Activated CD4-positive, alpha-beta T cell treated with anti-CD3 and anti-CD28 coated beads, Interleukin-2, amount 10 ng/mL, durations not matched to agents 7 days and 5 days (primary cell): ENCODE results near the gene C11orf97. TPM values are rescaled to one million over a fixed set of nuclear protein-coding genes. Genes with fewer than 3 reads are reported as not detected.
"Not testable (repeated sequence)": the region's sequence is repeated elsewhere in the genome, so short reads cannot be mapped to it uniquely, and the experiment has no call there.

ENCODE experiments used
- CTCF ChIA-PET: fragments of 350-600 bp; sonication (Branson Sonifier 250); formaldehyde crosslinking; loops from one replicate; lab custom pipeline; 2021; ENCODE audit warnings: antibody characterized with exemption; lab: Charles Lee
- POLR2A ChIA-PET: fragments of 350-600 bp; sonication (Branson Sonifier 250); formaldehyde crosslinking; loops from one replicate; lab custom pipeline; 2021; ENCODE audit warnings: antibody characterized with exemption; lab: Charles Lee
- DNase-seq: peaks from one replicate; pipeline ENCODE4 v3.0.0-alpha.2; 2020
- H3K27ac Mint-ChIP-seq: one replicate; pipeline ENCODE4 v1.8.0; 2021; ENCODE audit warnings: mild to moderate bottlenecking, moderate library complexity, mixed read lengths
- H3K27me3 Mint-ChIP-seq: one replicate; pipeline ENCODE4 v1.8.0; 2021; ENCODE audit warnings: mixed read lengths
- H3K36me3 Mint-ChIP-seq: one replicate; pipeline ENCODE4 v1.8.0; 2021; ENCODE audit warnings: low read depth, mixed read lengths
- H3K4me1 Mint-ChIP-seq: one replicate; pipeline ENCODE4 v1.8.0; 2021; ENCODE audit warnings: mixed read lengths
- H3K4me3 Mint-ChIP-seq: one replicate; pipeline ENCODE4 v1.8.0; 2021; ENCODE audit warnings: mild to moderate bottlenecking, moderate library complexity, mixed read lengths
- H3K9me3 Mint-ChIP-seq: one replicate; pipeline ENCODE4 v1.8.0; 2021; ENCODE audit warnings: mixed read lengths
- total RNA-seq, 2 experiments: library from RNA; stranded (reverse); gene quantifications; one replicate each; pipeline ENCODE4 v1.2.3, GENCODE V29; 2021

C11orf97 gene
- total RNA-seq, 2 experiments from 2014 or later = not detected

DNA sequence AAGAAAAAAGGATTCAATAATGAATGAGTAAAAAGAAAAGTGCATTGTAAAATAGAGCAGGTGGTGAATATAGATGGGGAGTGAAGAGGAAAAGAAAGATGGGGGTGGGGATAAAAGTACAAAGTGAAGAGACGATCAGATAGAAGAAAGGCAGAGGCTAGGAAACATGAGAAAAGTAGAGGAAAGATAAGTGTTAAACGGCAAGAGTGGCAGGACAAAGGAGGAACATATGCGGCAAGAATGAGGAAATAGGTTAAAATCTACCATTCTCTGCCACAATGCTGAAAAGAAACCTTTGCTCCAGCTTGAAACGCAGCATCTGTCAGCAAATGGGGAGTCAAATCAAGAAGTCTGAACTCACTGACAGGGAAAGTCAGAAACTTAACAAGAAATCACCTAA, 38.3 kb downstream of the C11orf97 start:
- DNase-seq = no peak
- Mint-ChIP-seq H3K27me3 (no peaks in the 10 kb centered on the region), H3K9me3 (no peaks in the 10 kb centered on the region), H3K36me3 (peaks cover 14% of the 10 kb centered on the region), H3K27ac (peak overlapping the region; percentile 75), H3K4me3 (no peak overlapping the region), H3K4me1 (peaks cover 31% of the 10 kb centered on the region)
- ChIA-PET CTCF (no interaction called here), POLR2A (no interaction called here)

DNA sequence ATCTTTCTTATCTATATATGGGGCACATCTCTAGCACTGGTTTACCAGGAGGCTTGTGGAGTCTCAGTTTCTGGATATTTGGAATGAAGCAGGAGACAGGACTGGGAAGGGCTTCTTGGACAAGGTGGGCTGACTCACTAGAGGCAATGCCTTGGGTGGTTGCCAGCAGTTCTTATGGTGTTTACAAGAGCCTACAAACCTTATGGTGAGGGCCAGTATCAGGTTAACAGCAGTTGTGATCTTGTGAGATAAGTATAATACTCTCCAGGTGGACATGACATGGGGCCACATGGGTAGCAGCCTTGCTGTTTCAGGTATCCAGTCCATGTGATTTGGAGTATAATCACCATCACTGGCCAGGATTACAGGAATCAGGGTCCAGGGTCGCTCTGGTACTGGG, 41.7 kb downstream of the C11orf97 start:
- DNase-seq = no peak
- Mint-ChIP-seq H3K4me3 (no peak overlapping the region), H3K27ac (no peak overlapping the region), H3K9me3 (no peaks in the 10 kb centered on the region), H3K4me1 (peaks cover 10% of the 10 kb centered on the region), H3K36me3 (peaks cover 3% of the 10 kb centered on the region), H3K27me3 (no peaks in the 10 kb centered on the region)
- POLR2A ChIA-PET = no interaction called here
- CTCF ChIA-PET = no interaction called here

DNA sequence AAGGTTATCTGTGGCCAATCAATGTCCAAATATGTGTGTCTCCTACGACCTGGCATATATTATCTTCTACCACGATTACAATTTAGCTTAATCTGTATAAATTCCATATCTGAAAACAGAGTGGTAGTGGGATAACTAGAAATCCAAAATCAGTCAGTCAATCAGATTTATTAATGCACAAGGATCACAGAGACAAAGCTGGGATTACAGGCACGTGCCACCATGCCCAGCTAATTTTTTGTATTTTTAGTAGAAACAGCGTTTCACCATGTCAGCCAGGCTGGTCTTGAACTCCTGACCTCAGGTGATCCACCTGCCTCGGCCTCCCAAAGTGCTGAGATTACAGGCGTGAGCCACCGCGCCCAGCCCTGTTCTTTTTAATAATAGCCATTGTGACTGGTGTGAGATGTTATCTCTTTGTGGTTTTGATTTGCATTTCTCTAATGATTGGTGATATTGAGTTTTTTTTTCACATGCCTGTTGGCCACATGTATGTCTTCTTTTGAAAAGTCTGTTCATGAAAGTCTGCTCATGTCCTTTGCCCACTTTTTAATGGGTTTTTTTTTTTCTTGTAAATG, 43.6 kb downstream of the C11orf97 start:
- CTCF ChIA-PET, H3K9me3 Mint-ChIP-seq, POLR2A ChIA-PET, DNase-seq, H3K27me3 Mint-ChIP-seq, H3K4me1 Mint-ChIP-seq, H3K4me3 Mint-ChIP-seq, H3K27ac Mint-ChIP-seq, H3K36me3 Mint-ChIP-seq: not testable (repeated sequence)

GRCh38 chr11:94557421-94557820, 45.2 kb downstream of the C11orf97 start:
- Mint-ChIP-seq H3K36me3 (no peaks in the 10 kb centered on the region), H3K9me3 (no peaks in the 10 kb centered on the region), H3K27ac (no peak overlapping the region), H3K27me3 (no peaks in the 10 kb centered on the region), H3K4me3 (no peak overlapping the region), H3K4me1 (no peaks in the 10 kb centered on the region)
- CTCF ChIA-PET = no interaction called here
- DNase-seq = no peak
- POLR2A ChIA-PET = no interaction called here

DNA sequence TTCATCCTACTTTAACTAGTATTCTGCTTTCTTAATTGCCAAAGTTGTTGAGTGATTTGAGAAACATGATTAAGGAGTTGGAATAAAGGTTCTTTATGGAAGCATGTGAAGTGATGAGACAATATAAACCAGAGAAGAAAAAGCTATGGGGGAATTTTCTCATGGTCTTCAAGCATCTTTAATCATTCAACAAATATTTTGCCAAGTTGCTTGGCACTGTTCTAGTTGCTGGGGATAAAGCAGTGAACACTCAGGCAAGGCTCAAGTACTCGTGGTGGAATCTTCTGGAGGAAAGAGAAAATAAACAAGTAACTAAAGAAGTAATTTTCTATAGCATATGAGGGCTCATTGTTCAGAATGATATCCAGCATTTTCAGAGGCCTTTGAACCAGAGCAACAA, 45.7 kb downstream of the C11orf97 start:
- no peaks in the 10 kb centered on the region for H3K9me3 Mint-ChIP-seq
- no peaks in the 10 kb centered on the region for H3K27me3 Mint-ChIP-seq
- POLR2A ChIA-PET = no interaction called here

GRCh38 chr11:94558468-94558867, 46.2 kb downstream of the C11orf97 start:
- CTCF ChIA-PET = no interaction called here
- H3K27me3 Mint-ChIP-seq = no peaks in the 10 kb centered on the region
- POLR2A ChIA-PET = no interaction called here
- no peaks in the 10 kb centered on the region for H3K36me3 Mint-ChIP-seq
- H3K4me3 Mint-ChIP-seq = no peak overlapping the region
- H3K27ac Mint-ChIP-seq = no peak overlapping the region
- no peaks in the 10 kb centered on the region for H3K4me1 Mint-ChIP-seq
- no peaks in the 10 kb centered on the region for H3K9me3 Mint-ChIP-seq
- no peak for DNase-seq

More for the DNA sequence above, 45.7 kb downstream of the C11orf97 start:
- H3K36me3 Mint-ChIP-seq = no peaks in the 10 kb centered on the region
- no peak overlapping the region for H3K27ac Mint-ChIP-seq
- no peak overlapping the region for H3K4me3 Mint-ChIP-seq
- DNase-seq = no peak
- CTCF ChIA-PET = no interaction called here
- H3K4me1 Mint-ChIP-seq = no peaks in the 10 kb centered on the region

- no peaks in the 10 kb centered on the region for H3K36me3 Mint-ChIP-seq
- no peak for DNase-seq
- H3K4me1 Mint-ChIP-seq = no peaks in the 10 kb centered on the region
- CTCF ChIA-PET = no interaction called here
- no peaks in the 10 kb centered on the region for H3K9me3 Mint-ChIP-seq
- H3K27me3 Mint-ChIP-seq = no peaks in the 10 kb centered on the region
- H3K27ac Mint-ChIP-seq = no peak overlapping the region
- POLR2A ChIA-PET = interaction anchor here (0.6 kb wide), 1 partner anchor 53 kb away, joined by 5 read pairs; no protein-coding TSS in a partner anchor
- no peak overlapping the region for H3K4me3 Mint-ChIP-seq
Measured at GRCh38 chr11:94558932-94559331, 46.7 kb downstream of the C11orf97 start.

DNA sequence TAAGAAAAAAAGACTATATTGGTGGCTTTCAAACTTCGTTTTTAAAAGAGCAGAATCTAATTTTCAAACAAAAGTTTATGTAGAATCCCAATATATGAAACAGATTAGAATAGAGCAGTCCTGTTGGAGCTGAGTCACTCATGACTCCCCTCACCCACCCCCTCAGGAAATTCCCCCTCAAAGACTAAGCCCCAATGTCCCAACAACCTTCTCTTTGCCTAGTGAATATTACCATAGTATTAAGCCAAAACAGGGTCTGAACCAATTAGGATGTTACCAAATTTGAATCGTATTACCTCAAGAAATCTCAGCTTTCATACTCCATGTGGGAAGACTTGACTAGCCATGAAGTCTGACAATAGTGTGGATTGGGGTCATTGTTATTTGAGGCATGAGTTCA, 47.1 kb downstream of the C11orf97 start:
- H3K4me1 Mint-ChIP-seq = no peaks in the 10 kb centered on the region
- ChIA-PET POLR2A (interaction anchor here (0.6 kb wide), 1 partner anchor 53 kb away, joined by 5 read pairs; no protein-coding TSS in a partner anchor), CTCF (no interaction called here)
- no peaks in the 10 kb centered on the region for H3K27me3 Mint-ChIP-seq
- H3K27ac Mint-ChIP-seq = no peak overlapping the region
- H3K9me3 Mint-ChIP-seq = no peaks in the 10 kb centered on the region
- no peak overlapping the region for H3K4me3 Mint-ChIP-seq
- no peak for DNase-seq
- no peaks in the 10 kb centered on the region for H3K36me3 Mint-ChIP-seq

DNA sequence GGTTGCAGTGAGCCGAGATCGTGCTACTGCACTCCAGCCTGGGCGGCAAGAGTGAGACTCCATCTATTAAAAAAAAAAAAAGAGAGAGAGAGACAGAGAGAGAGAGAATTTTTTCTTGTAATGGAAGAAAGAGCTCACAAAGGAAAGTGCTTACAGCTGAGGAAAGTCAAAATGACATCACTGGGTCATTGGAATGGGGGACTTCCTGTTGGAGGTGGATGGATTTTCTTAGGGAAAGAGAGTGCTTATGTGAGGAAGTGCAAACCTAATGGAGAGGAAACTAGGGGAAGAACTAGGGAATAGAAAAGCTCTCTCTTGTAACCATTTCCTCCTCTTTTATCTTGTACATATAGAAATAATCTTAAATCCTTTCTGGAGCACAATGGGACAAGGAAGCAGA, 48.6 kb downstream of the C11orf97 start:
- ChIA-PET POLR2A (no interaction called here), CTCF (interaction anchor here (0.6 to 0.7 kb wide), 4 partner anchors 21 to 538 kb away, joined by 3 to 6 read pairs (median 4); no protein-coding TSS in a partner anchor)
- no peak overlapping the region for H3K27ac Mint-ChIP-seq
- H3K36me3 Mint-ChIP-seq = no peaks in the 10 kb centered on the region
- H3K27me3 Mint-ChIP-seq = no peaks in the 10 kb centered on the region
- no peaks in the 10 kb centered on the region for H3K4me1 Mint-ChIP-seq
- no peak overlapping the region for H3K4me3 Mint-ChIP-seq
- H3K9me3 Mint-ChIP-seq = no peaks in the 10 kb centered on the region
- no peak for DNase-seq

DNA sequence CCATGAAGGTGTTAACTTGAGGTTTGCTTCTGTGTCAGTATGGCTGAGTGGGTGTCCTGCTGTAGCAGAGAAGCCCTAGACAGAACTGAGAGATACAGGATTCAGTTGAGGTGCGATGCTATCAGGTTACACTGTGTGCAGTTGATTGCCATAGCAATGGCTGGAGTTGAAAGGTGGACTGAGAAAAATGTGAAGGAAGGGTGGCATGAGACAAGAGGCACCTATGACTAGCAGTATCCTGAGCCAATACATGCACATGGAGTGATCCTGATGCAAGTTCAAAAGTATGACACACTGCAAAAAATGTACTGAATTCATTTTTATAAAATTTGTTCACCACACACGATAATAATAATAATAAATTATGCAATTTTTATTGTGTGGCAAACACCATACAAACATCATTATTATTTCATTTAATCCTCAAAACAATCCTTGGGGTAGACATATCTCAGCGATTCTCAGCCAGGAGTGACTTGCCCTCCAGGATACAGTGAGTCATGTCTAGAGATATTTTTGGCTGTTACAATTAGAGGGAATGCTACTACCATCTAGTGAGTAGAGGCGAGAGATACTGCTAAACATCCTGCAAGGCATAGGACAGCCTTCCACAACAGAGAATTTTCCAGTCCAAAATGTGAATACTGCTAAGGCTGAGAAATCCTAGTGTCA, 51.1 kb downstream of the C11orf97 start:
- DNase-seq = no peak
- CTCF ChIA-PET = no interaction called here

DNA sequence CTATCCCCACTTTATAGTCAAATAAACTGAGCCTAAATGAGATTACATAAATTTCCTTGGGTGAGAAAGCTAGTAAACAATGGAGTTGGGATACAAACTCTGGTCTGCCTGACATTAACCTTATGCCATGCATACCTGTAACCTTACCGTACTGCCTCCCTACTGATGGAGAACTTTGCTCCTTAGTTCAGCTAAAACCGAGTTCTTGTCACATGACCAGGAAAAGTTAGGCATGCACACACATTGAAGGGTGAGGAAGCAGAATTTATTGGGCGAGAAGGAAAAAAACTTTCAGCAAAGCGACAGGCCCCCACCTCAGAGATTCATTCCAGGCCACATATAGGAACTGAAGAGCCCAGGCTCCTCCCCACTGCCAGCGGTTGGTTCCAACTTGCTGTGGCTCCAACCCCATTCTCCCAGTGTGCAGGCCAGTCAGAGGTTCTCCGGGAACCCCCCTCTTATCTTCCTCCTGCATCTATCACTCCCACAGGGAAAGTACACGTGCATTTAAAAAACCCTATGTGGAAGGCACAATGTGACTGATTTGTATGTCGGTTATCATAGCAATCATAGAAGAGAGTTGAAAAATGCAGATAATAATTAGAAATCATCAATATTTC, 51.7 kb downstream of the C11orf97 start:
- Mint-ChIP-seq H3K9me3 (no peaks in the 10 kb centered on the region), H3K36me3 (no peaks in the 10 kb centered on the region), H3K27me3 (no peaks in the 10 kb centered on the region), H3K4me1 (no peaks in the 10 kb centered on the region), H3K27ac (no peak overlapping the region), H3K4me3 (no peak overlapping the region)
- ChIA-PET CTCF (no interaction called here), POLR2A (no interaction called here)
- no peak for DNase-seq

More for the DNA sequence above, 51.1 kb downstream of the C11orf97 start:
- no peaks in the 10 kb centered on the region for H3K36me3 Mint-ChIP-seq
- no peak overlapping the region for H3K27ac Mint-ChIP-seq
- POLR2A ChIA-PET = no interaction called here
- H3K4me3 Mint-ChIP-seq = no peak overlapping the region
- no peaks in the 10 kb centered on the region for H3K27me3 Mint-ChIP-seq
- H3K4me1 Mint-ChIP-seq = no peaks in the 10 kb centered on the region
- no peaks in the 10 kb centered on the region for H3K9me3 Mint-ChIP-seq

DNA sequence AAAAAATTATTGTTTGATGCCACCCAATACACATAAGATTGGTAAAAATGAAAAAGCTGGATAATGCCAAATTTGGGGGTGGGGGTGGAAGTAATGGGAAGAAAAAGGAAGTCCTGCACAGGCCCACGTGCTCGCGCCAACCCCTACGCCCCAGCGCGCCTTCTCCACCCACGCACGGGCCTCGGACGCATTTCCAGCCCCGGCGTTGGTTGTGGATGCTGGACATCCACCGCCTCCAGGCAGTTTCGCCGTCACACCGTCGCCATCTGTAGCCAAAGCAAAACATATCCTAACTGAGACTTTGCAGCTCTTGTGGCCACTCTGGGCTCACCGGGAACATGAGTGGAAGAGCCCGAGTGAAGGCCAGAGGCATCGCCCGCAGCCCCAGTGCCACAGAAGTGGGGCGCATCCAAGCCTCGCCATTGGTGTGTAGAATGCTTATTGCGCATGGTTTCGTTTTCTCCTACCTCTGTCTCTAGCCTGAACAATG, 55.0 kb downstream of the C11orf97 start, which contains the start of gene PIWIL4:
Gene PIWIL4 (plus strand): TSS at position 188 of the 490 bp plus-strand sequence. CDS start 151 bp downstream, at position 339.
- ChIA-PET POLR2A (no interaction called here), CTCF (no interaction called here)
- H3K9me3 Mint-ChIP-seq = no peaks in the 10 kb centered on the region
- no peak within 1 kb of the TSS for H3K4me3 Mint-ChIP-seq
- H3K27ac Mint-ChIP-seq = no peak within 1 kb of the TSS
- no peaks in the 10 kb centered on the region for H3K4me1 Mint-ChIP-seq
- H3K27me3 Mint-ChIP-seq = no peaks in the 10 kb centered on the region
- no peaks in the 10 kb centered on the region for H3K36me3 Mint-ChIP-seq
- no peak for DNase-seq

DNA sequence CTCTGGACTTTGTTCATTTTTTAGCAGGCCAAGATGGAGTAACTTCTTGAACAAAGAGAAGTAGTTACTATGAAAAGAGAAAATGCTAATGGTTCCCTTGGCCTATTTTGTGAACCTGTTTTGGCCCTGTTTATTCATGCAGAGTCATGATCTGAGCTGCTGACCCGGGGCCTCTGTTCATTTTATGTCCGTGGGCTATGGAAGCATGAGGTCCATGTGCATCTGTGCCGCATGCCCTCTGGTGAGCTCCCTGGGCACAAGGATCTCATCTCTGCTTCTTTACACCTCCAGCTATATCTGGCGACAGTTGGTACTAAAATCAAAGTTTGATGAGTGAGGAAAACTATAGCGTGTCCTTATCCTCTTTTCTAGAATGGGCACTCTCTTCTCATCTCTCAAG, 55.9 kb downstream of the C11orf97 start:
- H3K4me3 Mint-ChIP-seq = no peak overlapping the region
- no peaks in the 10 kb centered on the region for H3K36me3 Mint-ChIP-seq
- H3K27ac Mint-ChIP-seq = no peak overlapping the region
- ChIA-PET CTCF (no interaction called here), POLR2A (no interaction called here)
- no peaks in the 10 kb centered on the region for H3K4me1 Mint-ChIP-seq
- H3K9me3 Mint-ChIP-seq = no peaks in the 10 kb centered on the region
- H3K27me3 Mint-ChIP-seq = no peaks in the 10 kb centered on the region
- DNase-seq = no peak
